GM19238 (cell line): Measurements from ENCODE around the gene FCHSD2.

Experiments
- DNase-seq: peaks from one replicate; pipeline ENCODE4 v3.0.0; 2011; ENCODE audit warnings: low spot score; ENCODE audit not compliant: insufficient read length

The FCHSD2 gene

GRCh38 chr11:73142128-73142377 is at the start of gene FCHSD2:
Gene FCHSD2 (minus strand): TSS chr11:73142318. CDS start chr11:73141877, 441 bp downstream.
- no peak for DNase-seq

GRCh38 chr11:73191151-73191550 is 49.0 kb upstream of the FCHSD2 start:
- no peak for DNase-seq

- DNase-seq, result no peak
These were observed 48.4 kb upstream of the FCHSD2 start for GRCh38 chr11:73190557-73190885.

- no peak for DNase-seq
These were observed 47.8 kb upstream of the FCHSD2 start for GRCh38 chr11:73189723-73190556.

GRCh38 chr11:73189315-73189714 is 47.2 kb upstream of the FCHSD2 start:
- DNase-seq, result no peak

GRCh38 chr11:73188301-73188700 is 46.2 kb upstream of the FCHSD2 start:
- no peak for DNase-seq

- DNase-seq, result no peak
These were observed 45.7 kb upstream of the FCHSD2 start for GRCh38 chr11:73187854-73188253.

- no peak for DNase-seq
These were observed 44.8 kb upstream of the FCHSD2 start for GRCh38 chr11:73186886-73187285.

- no peak for DNase-seq
These were observed 44.3 kb upstream of the FCHSD2 start for GRCh38 chr11:73186294-73186850.

- no peak for DNase-seq
These were observed 43.7 kb upstream of the FCHSD2 start for GRCh38 chr11:73185680-73186293.

GRCh38 chr11:73184953-73185671 is 43.0 kb upstream of the FCHSD2 start:
- DNase-seq, result peak; percentile 52

GRCh38 chr11:73182824-73183321 is 40.8 kb upstream of the FCHSD2 start:
- no peak for DNase-seq

- DNase-seq, result no peak
These were observed 36.6 kb upstream of the FCHSD2 start for GRCh38 chr11:73178681-73179080.

GRCh38 chr11:73177778-73178539 is 35.8 kb upstream of the FCHSD2 start:
- peak; percentile 90 for DNase-seq

GRCh38 chr11:73177380-73177777 is 35.3 kb upstream of the FCHSD2 start:
- no peak for DNase-seq

- DNase-seq, result no peak
These were observed 34.7 kb upstream of the FCHSD2 start for GRCh38 chr11:73176874-73177155.

GRCh38 chr11:73176145-73176873 is 34.2 kb upstream of the FCHSD2 start:
- no peak for DNase-seq

GRCh38 chr11:73175551-73176144 is 33.5 kb upstream of the FCHSD2 start:
- no peak for DNase-seq

GRCh38 chr11:73174495-73174791 is 32.3 kb upstream of the FCHSD2 start:
- no peak for DNase-seq

GRCh38 chr11:73173755-73174494 is 31.8 kb upstream of the FCHSD2 start:
- no peak for DNase-seq
